Activated CD4-positive, alpha-beta T cell treated with anti-CD3 and anti-CD28 coated beads for 4 hours (primary cell): ENCODE data around the gene ABL1.
"Not testable (repeated sequence)": the region's sequence is repeated elsewhere in the genome, so short reads cannot be mapped to it uniquely, and the experiment has no call there.

Source experiments
- DNase-seq, 2 donors: peaks; one replicate each; pipeline ENCODE4 v3.0.0-alpha.2; 2020

The ABL1 gene

GRCh38 chr9:130905902-130906734, 71.1 kb downstream of the ABL1 start:
- DNase-seq = no peak

- DNase-seq = no peak
These were observed 71.8 kb downstream of the ABL1 start for GRCh38 chr9:130906735-130907416.

- no peak for DNase-seq
These were observed 73.3 kb downstream of the ABL1 start for GRCh38 chr9:130908146-130908877.

GRCh38 chr9:130908878-130909355, 73.9 kb downstream of the ABL1 start:
- DNase-seq = no peak

- not testable (repeated sequence) for DNase-seq
These were observed 75.0 kb downstream of the ABL1 start for GRCh38 chr9:130910041-130910440.

GRCh38 chr9:130910670-130911069, 75.6 kb downstream of the ABL1 start:
- not testable (repeated sequence) for DNase-seq

GRCh38 chr9:130911254-130912049, 76.4 kb downstream of the ABL1 start:
- DNase-seq = no peak

GRCh38 chr9:130912932-130913598, 78.0 kb downstream of the ABL1 start:
- no peak for DNase-seq

GRCh38 chr9:130913599-130914416, 78.8 kb downstream of the ABL1 start:
- no peak for DNase-seq

GRCh38 chr9:130914417-130915095, 79.5 kb downstream of the ABL1 start:
- DNase-seq = no peak

GRCh38 chr9:130915096-130915447, 80.0 kb downstream of the ABL1 start:
- DNase-seq = no peak

- DNase-seq = no peak
These were observed 82.3 kb downstream of the ABL1 start for GRCh38 chr9:130917168-130917960.

GRCh38 chr9:130918101-130918825, 83.2 kb downstream of the ABL1 start:
- DNase-seq = no peak

GRCh38 chr9:130918826-130919558, 83.9 kb downstream of the ABL1 start:
- DNase-seq = no peak

- DNase-seq = no peak
These were observed 84.6 kb downstream of the ABL1 start for GRCh38 chr9:130919559-130920145.

GRCh38 chr9:130920233-130920632, 85.2 kb downstream of the ABL1 start:
- DNase-seq = no peak

- DNase-seq = no peak
These were observed 85.8 kb downstream of the ABL1 start for GRCh38 chr9:130920762-130921299.
